ENCODE measurements around the gene FGGY.

DNA sequence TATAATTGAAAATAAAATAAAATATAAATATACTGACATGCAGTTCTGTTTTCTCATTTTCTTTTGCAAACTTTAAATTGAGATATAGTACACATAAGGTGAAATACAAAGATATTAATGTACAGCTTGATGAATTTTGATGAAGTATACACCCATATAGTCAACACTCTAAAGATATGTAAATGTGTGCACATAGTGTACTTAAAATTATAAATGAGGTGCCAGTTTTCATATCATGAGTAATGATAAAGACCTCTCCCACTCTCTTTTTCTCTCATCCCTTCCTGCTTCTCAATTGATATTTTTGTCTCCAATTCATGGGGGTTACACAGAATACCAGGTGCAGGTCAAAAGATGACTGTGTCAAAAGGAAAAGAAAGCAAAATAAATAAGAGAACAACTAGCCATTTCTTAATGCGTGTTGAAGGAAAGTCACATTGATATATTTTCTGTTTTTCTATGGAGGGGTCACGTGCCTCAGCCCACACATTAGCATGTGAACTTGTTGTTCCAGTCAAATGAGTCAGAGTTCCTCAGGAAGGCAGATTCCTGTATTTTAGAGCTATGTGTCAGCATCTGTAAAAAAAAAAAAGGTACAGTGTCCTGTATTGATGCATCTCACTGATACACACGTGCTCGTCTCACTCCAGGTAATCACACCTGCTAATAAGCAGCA, 453.6 kb downstream of the FGGY start:
- no peak for TF ChIP-seq SUZ12 (IDR thresholded peaks at IDR 0.05; ENCODE audit: extremely low read depth, insufficient read depth, insufficient read length)
- TF ChIP-seq YY1 (IDR thresholded peaks at IDR 0.05; ENCODE audit: insufficient read depth, insufficient read length): no peak

Data from NT2/D1 (cell line).